Embryonic facial prominence (tissue), 1 donor: Measurements from ENCODE around the gene SOS2.

ENCODE experiments used
- DNase-seq: peaks from one replicate; pipeline ENCODE4 v3.0.0-alpha.2; 2016; ENCODE audit errors: extremely low spot score

Gene SOS2

DNA sequence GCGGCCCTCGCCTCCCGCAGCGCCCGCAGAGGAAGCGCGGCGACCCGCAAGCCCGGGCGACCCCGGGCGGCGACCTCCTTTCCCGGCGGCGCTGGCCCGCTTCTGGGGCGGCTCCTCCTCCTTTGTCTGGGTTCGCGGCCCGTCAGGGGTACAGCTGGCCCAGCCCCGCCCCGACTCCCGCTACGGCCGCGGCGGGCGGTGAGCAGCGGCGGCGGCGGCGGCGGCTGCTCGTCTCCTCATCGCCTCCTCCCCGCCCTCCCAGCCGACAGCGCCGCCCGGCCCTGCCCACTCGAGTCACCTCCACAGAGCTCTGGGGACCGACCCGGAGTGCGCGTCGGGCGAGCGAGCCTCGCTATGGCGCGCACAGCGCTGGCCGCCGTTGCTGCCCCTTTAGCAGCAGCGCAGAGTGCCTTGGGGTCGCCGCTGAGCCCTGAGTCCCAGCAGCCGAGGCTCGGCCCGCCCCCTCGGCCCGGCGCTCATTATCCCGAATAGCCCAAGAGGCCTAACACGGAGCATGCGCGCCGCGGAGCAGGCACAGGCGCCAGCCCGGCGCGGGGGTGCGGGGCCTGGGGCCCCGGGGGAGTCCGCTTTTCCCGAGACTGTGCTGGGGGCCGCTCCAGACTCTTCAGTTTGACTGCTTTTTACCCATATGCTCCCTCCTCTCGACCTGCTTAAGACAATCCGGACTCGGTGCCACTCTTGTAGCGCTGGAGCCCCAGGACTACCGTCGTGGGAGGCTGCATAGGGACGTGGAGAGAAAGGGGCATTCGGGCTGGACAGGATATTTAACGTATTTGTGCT lies at the start of gene SOS2:
SOS2 (minus strand) TSS at position 104 of the 801 bp plus-strand sequence. CDS start 295 bp downstream, outside the sequence.
- peak; percentile 73 for DNase-seq

DNA sequence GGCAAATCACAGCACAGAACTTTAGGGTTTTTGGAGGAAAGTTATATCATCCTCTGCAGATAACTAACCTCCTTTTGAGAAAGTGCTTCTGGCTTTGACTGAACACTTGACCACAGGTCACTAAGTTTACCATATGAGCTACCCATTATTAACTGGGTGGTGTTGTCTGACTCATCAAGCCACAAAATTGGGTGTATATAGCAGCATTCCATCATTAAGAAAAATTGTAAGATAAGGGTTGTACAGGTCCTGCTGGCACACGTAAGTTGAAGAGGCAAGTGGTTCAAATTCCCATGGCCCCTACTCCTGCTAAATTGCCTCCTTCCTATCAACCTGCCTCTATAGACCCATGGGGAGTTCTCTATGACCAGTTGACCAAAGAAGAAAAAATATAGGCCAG lies 41.1 kb upstream of the SOS2 start:
- DNase-seq = no peak

DNA sequence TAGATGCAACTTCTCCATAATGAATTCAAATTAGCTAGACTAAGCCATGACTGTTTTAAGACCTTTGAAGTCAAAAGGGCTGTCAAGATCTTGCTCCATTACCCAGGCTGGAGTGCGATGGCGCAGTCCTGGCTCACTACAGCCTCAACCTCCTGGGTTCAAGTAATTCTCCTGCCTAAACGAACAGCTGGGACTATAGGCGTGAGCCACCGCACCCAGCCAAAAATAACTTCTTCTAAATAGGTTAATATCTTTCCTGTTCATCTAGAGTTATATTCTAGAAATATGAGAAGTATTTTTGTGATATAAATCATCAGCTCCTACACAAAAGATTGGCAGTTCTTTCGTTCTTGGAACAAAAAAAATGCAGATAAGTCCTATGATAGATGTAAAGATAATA lies 39.6 kb upstream of the SOS2 start:
- DNase-seq = no peak

DNA sequence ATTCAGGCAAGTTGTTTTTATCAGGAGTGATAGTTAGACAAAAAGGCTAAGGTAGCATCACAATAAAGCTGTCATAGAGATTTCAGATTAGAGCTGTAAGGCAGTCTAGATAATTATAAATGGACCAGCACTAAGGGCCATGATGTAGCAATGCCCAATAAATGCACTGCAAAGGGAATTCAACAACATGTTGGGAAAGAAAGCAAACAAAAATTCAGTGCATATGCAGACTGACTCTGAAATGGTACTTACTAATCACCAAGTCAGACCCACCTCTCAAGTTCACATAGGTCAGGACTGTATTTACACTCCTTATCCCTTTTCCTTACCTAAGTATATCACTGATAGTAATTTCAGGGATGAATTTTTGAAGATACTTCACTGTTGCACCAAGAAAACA lies 33.7 kb upstream of the SOS2 start:
- DNase-seq = no peak

DNA sequence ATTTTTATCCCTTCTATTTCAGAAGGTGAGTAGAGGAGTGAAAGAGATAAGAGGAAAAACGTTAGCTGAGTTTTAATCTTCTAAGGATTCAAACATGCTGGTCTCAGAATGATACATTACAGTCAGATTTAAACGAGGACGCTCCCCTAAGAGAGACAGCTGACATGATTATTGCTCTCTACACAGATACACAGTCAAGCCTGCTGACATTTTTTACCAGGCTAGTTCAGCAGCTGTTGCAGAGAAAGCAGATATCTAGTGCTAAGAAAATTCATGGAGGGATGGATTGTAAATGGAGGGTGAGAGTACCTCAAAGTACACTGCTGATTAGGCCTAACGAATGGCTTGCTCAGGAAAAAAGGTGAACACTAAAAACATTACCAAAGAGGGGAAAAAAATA lies 31.9 kb upstream of the SOS2 start:
- no peak for DNase-seq

DNA sequence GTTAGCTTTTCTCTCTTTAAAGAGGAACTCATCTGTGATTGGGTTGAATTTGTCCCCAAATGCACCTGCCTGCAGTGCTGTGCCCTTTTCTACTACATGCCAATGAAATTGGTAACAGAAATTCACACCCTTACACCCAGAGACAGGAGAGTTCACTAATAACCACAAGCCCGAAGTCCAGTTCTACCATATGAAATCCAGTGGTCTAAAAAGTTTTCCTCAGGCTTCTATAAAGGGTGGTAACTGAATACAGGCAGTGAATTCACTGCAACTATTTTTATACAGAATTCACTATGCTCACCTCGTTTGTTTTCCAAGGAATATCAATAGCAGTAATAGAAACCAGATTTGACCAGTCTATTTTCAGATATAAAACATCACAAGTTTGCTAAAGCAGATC lies 31.5 kb upstream of the SOS2 start:
- no peak for DNase-seq

DNA sequence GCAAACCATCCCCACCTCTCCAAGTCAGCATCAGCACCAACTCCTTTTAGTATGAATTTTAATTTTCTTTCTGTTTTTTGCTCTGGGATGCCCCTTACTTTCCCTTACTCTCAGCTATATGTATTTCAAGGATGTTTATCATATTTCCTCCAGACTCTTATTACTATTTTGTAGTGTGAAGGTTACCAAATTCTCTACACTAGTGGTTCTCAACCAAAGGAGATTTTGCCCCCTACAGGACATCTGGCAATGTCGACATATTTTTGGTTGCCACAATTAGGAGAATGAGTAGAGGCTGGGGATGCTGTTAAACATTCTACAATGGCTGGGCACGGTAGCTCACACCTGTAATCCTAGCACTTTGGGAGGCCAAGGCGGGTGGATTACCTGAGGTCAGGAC lies 29.1 kb upstream of the SOS2 start:
- DNase-seq = no peak

DNA sequence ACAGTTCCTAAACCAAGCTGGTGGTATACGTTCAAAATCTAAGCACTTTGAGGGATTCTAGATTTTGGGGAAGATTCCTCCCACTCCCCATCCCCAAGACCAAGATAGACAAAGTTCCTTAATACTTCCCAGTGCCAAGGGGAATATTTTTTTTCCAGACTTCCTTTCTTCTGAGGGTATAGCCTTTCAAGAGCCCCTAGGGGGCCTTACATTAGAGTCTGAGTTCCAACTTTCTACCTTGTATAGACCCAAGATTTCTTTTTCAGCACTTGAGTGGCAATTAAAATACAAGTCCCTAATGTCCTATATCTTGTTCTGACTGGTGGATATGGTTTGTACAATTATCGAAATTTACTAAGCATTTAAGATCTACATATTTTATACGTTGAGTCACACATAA lies 28.7 kb upstream of the SOS2 start:
- DNase-seq = no peak

DNA sequence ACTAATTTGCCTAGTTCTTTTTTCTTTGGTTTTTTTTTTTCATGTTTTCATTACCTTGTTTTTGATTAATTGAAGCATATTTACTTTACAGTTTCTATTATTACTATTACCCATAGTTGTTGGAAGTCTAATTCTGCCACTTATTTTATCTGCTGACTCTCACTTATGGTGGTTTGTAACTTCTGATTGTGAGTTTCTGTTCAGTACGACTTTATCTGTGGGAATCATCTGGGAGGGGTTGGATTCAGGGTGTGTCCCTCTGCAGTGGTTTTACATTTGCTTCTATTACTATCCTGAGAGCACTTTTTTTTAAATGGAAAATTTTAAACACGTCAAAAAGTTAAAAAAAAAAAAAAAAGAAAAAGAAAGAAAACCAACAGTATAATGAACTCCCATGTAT lies 26.4 kb upstream of the SOS2 start:
- DNase-seq = no peak

DNA sequence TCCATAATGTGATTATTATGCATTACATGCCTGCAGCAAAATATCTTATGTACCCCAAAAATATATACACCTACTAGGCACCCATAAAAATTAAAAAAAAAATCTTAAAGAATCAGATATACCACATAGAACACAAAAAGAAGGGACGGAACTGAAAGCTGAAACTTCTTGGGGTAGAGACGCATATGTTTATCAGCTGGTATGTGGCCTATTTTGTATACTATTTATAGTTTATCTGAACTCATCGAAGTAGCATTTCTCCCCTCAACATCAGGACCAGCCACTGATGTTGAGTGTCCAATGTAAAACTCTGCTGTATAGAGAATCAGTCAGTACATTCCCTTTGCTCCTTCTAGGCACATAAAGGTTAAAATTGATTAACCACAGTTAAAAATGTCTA lies 22.9 kb upstream of the SOS2 start:
- no peak for DNase-seq

DNA sequence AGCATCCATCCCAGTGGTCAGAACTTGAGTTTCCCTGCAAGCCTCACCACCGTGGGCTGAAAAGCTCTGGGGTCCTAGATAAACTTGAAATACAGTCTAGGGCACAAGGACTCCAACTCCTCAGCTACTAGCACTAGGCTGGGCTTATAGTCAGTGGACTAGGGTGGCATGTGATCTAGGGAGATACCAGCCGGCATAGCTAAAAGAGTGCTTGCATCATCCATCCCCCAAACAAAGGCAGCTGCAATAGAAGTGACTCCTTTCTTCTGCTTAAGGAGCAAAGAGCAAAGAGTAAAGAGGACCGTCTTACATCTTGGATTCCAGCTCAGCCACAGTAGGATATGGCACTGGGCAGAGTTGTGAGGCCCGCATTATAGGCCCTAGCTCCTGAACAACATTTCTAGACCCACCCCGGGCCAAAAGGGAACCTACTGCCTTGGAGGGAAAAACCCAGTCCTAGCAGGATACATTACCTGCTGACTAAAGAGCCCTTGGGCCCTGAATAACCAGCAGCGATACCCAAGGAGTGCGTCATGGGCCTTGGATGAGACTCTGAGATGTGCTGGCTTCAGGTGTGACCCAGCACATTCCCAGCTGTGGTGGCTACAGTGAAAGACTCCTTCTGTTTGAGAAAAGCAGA lies 17.9 kb upstream of the SOS2 start:
- DNase-seq = no peak

DNA sequence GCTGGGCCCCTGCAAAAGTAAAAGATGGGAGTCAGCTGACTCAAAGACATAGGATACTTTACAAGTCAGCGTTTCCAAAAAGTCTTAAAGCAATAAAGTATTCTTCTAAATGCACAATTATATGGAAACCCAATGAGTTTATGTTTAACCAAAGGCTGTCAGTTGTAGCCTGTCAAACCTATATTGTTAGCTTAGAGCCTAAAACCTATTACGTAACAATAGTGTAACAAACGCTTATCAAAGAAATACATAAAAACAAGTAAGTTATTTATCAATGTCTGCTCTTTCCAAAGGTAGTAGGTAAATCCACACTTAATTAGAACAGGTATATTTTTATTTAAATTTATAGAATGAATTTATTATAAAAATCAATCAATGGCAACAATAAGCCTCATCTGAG lies 15.9 kb upstream of the SOS2 start:
- DNase-seq = no peak

DNA sequence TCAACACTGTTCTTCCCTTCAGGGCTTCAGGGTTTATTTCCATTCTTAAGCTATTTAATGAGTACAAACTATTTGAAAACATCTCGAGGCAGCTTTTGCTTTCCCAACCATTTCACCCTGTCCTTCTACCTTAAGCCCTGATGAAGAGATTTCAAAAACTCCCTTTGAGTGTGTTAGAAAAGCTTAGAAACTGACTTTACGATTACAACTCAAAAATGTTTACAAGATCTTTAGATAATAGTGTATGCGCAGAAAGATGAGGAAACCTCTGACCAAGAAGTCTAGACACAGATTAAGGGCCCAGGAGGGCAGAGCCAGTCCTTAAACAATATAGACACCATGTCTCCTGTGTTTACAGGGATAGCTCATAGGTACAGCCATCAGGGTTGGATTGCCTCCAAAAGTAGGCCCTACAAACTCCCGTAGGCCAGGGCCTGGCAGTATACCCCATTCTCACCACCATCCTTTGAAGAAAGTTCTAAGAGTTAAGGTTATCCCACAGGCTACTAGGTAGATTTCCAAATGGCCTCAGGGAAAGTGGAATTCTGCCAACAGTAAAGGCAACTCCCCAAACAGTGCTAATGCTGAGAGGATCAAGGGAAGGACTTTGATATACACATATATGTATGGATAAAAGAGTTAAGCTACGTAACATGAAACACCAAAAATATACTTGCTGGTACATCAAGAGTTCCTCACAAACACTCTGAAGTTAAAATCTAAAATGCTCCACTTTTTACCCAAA lies 11.4 kb upstream of the SOS2 start:
- no peak for DNase-seq

DNA sequence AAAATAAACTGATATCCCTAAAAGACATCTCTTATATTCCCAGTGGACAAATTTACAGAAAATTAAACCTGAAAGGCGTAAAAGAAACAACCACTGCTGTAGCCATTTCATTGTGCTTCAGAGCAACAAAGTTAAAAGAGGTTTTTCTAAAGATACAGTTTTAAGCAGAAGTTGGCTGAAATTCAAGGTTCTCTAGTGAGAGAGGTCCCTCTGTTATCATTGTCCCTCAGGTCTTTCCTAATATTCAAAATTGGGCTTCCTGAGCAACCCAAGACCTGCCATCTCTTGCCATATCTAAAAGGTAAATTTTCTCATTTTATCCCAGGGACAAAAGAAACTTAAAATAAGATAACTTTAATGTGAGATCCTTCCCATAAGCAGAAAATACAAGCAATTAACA lies 10.7 kb upstream of the SOS2 start:
- no peak for DNase-seq

DNA sequence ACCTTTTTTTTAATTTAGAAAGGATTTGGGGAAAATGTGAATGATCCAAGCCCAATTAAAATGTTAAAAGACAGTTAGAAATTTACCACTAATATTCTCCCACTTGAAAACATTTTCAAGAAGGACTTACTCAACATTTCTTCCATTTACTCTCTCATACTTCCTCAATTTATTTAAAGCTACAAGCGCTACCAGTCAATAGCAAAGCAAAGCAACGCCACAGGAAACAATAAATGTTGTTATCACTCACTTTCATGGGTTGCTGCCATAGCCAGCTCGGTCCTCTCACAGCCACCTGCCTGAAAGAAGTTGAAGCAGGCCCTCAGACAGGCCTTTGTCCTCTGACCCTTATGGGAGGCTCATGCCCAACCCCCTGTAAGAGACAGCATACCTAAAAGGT lies 6.0 kb upstream of the SOS2 start:
- no peak for DNase-seq

DNA sequence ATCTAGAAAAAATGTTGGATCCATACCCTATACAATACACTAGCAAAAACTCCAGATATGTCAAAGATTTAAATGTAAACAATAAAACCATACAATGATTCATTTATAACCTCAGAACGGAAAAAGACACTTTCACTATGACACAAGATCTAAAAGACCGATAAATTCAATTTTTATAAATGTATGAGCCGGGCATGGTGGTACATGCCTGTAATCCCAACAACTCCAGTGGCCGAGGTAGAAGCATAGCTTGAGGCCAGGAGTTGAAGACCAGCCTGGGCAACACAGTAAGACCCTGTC lies 2.5 kb upstream of the SOS2 start:
- DNase-seq = no peak

DNA sequence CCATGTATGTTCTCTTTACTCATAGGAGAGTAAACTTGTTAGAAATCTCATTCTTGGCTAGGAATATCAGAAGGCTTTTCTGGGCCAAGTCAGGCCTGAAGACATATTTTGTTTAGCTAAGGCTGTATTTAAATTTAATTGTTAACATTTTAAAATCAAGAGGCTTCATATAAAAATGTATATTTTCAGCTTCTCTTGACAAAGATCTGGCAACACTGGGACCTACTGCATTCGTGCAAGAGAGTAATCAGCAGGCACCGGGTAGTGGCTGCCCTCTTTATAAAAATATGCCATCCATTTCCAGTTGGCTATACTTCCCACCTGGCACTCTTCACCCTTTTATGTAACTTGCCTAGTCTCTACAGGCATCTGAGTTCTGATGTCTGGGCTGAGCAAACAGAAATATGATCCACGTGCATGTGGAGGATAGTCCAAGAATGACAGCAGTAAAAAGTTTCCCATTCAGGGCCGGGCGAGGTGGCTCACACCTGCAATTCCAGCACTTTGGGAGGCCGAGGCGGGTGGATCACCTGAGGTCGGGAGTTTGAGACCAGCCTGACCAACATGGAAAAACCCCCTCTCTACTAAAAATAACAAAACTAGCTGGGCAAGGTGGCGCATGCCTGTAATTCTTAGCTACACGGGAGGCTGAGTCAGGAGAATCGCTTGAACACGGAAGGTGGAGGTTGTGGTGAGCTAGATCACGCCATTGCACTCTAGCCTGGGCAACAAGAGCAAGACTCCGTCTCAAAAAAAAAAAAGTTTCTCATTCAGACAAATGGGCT lies 2.0 kb upstream of the SOS2 start:
- DNase-seq = no peak

DNA sequence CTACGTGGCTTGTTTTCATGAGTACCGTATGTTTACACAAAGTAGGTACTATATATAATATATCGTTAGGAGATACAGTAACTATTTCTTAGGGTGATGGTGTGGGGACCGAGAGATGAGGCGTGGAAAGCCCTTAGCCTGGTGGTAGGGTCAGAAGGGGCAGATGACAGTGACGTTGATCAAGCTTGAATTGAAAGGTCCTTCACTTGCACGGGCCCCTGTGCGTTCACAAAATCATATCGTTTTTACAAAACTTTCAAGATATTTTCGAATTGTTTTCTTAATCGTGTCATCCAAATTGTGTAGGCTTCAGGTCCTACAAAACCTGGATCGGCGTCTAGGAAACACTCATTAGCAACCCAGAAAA lies 881 bp upstream of the SOS2 start:
- no peak for DNase-seq

DNA sequence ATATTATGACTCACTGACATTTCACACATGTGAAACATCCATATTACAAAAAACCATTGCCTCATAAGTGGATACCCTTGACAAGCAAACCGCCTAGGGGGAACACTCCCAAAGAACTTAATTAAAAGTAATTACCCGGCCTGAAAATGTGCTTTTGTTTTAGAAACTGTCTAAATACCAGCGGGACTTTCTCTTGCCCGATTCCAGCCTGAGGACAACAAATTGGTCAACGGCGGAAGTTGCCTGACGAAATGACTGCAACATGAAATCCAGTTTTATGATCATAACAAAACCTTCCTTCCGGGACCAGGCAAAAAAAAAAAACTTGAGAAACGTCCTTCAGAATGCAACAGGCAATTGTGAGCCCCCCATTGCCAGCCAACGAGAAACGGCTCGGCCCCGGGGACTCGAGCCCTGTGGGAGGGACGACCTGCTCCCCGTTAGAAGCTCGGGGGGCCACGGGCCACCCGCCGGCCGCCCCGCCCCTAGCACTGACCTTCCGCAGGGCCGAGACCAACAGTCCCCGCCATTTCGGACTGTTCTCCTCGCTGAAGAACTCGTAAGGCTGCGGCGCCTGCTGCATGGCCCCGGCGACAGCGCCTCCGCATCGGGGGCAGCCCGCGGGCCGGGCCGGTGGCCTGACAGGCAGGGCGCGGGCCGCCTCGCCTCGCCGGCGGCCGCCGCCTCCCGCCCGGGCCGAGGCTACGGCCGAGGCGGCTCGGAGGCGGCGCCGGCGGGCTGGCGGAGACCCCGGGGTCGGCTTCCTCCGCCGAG lies 490 bp downstream of the SOS2 start:
- DNase-seq = no peak

DNA sequence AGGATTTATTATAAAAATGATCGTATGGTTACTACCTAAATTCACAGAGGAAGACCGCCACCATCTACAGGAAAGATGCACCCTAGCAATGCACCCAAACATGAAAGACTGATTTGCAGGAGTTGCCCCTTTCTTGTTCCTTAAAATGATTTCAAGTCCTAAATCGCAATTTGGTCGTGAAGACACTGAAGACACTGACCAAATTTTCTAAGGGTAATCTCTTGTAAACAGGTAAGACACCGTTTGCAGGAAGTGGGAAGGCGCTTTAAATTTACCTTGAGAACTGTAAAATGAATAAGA lies 1.0 kb downstream of the SOS2 start:
- no peak for DNase-seq

DNA sequence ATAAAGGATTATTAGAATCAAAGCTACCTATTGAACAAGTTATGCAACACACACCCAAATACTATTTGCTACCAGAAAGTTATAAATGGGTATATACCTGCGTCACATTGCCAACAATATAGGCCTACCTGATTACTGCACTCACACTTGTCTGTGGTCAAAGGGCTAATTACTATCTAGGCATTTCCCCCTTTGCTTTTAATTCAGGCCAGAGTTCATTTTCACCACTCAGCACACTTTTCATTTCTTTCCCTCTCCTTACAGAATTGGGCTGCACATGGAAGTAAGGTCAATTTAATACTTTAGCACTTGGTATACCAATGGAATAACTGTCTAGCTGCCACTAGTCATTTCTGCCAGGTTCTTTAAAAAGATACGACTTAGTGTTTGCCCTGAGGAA lies 1.7 kb downstream of the SOS2 start:
- DNase-seq = no peak

DNA sequence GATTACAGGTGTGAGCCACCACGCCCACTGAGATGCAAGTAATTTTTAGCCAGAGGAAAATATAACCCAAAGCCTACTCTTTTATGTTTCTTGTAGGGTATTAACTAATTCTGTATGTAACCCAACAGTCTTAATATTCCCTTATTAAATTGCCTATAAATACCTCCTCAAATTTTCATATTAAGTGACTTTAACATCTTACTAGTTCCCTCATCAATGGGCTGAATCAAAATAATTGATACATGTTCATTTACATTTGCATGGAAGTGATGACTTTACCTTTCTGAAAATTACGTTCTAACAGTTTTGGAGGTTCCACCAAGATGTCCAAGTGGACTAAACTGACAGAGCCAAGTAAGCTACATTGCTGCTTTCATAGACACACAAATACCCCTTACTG lies 3.1 kb downstream of the SOS2 start:
- no peak for DNase-seq
